Right ventricle myocardium inferior (tissue), 1 donor: ENCODE data around the gene SRPK3. TPM values are rescaled to one million over a fixed set of nuclear protein-coding genes. Genes with fewer than 3 reads are reported as not detected.

Experiments used
- ATAC-seq: fragments of 200-7000 bp; cut with Tn5 transposase; one replicate; pipeline ENCODE4 v1.9.1; 2020; ENCODE audit warnings: mild to moderate bottlenecking, moderate library complexity
- DNase-seq: peaks from one replicate; pipeline ENCODE4 v3.0.0; 2021; ENCODE audit errors: missing footprints
- intact Hi-C: fragments of 100-400 bp; cut with DNase I; formaldehyde crosslinking; loops from one replicate; pipeline ENCODE4 v1.11.0; 2022
- total RNA-seq: library from RNA; stranded (reverse); fragmentation: NEBNext Ultra II Directional; extraction: Animal tissue kit (Norgen Biotek cat#: 25700); gene quantifications from one replicate; pipeline ENCODE4 v1.2.1, GENCODE V29; 2021
- donor health status: DM: no; HTN: yes; CAD: no; lungs with severe emphysema.

The SRPK3 gene
- total RNA-seq, 1 donor from 2014 or later: 43.3 TPM

DNA sequence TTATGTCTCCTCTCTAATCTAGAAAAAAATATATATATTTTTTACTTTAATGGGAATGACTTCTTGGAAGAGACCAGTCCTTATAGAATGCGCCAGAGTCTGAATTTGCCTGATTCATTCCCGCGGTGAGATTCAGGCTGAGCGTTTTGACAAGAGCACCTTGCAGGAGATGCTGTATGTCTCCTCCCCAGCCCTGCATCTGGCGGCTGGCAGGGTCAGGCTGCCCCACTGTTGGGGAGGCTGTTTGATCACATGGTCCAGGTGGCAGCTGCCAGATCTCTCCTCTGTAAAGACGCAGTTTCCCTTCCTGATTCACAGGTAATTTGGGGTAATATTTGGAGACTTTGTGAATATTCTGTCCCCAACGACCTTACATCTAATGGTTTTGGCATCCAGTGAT lies 39.8 kb downstream of the SRPK3 start:
- no peak for ATAC-seq
- no peak for DNase-seq
- intact Hi-C loops: no loop called here

DNA sequence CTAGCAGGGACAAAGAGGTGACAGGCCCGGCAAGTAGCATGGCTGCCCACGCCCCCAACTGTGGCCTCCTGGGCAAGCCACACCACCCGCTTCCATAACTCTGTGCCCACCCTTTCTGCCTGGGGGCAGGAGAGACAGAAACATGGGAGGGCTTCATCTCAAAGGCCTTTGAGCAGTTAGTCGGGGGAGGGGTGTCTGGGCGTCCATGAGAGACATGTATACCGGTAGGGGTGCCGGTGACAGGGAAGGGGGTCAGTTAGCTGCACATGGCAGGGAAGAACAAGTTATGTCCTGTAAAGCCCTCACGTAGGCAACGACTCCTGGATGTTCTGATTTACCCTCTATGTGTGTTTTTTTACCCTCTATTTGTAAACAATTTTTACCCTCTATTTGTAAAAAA lies 40.2 kb downstream of the SRPK3 start:
- intact Hi-C loops: no loop called here
- no peak for ATAC-seq
- DNase-seq: no peak

DNA sequence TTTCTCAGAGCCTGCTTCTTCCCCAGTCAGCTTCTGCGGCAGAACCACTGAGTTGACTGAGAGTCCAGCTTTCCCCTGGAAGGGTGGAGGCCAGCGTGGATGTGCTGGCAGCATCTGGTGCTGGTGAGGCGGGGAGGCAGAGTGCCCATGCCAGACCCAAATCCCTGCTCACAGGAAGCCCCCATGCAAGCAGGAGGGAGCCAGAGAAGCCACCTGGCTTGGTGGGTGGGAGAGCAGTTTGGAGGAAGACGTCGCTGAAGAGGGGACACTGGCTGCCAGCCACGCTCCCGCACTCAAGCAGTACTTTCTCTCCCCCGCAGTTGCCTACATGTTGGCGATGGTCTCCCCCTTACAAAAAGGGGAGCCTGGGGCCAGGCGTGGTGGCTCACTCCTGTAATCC lies 43.5 kb downstream of the SRPK3 start:
- intact Hi-C loops: no loop called here
- DNase-seq (no peak), ATAC-seq (no peak)

DNA sequence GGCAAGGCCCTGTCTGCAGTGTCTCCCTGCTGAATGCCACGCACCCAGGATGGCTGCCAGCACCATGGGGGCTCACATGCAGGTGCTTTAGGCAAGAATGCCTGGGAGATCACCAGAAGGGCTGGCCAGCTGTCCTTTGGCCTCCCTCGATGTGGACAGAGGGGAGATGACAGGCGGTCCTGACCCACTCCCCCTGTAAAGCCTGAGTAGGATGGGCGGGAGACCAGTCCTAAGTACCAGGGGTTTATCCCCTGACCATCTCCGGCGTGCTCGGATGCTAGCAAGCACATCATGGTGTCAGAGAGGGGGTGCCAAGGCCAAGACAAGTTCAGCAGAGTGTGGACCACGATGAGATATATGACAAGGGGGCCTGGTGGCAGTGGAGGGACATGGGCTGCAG lies 44.2 kb downstream of the SRPK3 start:
- DNase-seq (no peak), ATAC-seq (no peak)
- intact Hi-C loops: no loop called here

DNA sequence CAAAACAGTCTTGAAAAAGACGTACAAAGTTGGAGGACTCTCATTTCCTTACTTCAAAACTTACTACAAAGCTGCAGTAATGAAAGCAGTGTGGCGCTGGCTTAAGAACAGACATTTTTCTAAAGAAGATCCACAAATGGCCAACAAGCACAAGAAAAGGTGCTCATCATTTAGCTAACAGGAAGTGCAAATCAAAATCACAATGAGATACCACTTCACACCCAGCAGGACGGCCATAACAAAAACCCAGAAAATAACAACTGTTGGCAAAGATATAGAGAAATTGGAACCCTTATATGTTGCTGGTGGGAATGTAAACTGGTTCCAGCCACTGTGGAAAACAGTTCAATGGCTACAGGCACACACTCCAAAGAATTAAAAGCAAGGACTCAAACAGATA lies 46.2 kb downstream of the SRPK3 start:
- DNase-seq (no peak), ATAC-seq (no peak)
- intact Hi-C loops: no loop called here

DNA sequence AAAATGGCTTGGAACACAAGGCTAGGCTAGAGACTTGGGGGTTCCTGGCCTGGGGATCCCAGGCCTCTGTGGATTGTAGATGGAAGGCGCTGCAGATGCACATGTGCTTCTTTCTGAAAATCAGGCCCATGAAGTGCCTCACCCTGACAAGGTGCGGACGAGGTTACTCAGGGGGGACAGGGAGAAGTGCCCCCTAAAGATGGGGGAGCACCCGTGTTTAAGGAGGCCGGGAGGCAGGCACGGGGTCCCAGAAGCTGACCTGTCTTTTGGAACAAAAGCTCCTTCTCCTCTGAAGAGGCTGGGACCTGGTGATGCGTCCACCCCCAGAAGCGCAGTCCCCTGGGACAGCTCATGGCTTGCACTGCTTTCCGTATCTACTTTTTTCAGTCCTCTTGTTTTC lies 47.1 kb downstream of the SRPK3 start:
- ATAC-seq: no peak

DNA sequence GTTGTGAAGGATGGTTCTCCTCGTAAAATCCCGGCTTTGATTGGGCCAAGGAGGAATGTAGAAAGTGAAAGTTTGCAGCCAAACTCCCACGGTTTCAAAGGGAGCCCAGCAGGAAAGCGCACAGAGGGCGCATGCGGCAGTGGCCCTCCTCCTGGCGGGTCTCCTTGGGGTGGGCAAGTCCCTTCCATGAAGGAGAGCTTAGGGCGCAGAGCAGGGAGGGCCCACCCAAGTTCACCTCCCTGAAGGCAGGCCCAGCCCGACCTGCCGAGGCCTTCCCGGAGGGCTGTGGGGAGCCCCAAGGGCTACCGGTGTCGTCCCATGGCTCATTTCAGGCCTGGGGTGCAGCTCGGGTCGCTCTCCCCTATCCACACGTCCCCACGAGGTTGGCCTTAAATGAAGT lies 47.5 kb downstream of the SRPK3 start:
- intact Hi-C loops: no loop called here
- ATAC-seq: no peak
- no peak for DNase-seq

More for the DNA sequence above, 47.1 kb downstream of the SRPK3 start:
- intact Hi-C loops: no loop called here
- DNase-seq: no peak

DNA sequence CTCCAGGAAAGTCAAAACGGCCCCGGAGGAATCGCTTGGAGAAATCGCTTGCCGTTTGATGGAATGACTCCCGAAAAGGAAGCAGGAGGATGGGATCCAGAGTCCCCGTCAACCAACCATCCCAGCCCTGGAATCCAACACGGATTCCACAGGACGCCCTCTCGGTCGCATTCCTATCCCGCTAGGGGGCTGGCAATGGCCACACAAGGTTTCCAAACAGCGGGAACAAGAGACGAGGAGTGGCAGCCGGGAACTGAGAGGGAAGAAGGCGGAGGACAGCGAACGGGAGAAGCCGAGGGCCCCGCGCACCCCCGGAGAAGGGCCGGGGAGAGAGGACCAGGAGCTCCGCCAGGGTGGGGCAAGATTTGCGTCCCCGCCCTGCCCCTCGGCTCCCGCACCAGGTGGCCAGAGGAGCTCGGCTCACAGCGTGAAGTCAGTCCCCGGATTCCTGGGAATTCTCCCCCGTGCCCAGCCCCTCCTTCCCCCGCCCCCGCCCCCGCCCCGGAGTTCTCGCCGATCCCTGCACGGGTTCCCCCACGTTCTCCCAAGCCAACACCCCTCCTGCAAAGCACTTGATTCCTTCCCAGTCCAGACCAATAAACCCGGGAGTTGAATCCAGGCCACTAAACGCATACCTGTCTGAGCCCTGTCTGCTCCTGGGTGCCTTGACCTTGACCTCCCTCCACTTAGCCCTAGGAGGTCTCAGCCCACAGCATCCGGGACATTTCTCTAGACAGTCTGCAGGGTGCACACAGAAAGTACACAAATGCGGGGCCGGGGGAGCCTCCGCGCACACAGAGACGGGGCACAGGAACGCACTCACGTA lies 48.1 kb downstream of the SRPK3 start:
- intact Hi-C loops: no loop called here
- ATAC-seq (no peak), DNase-seq (no peak)

DNA sequence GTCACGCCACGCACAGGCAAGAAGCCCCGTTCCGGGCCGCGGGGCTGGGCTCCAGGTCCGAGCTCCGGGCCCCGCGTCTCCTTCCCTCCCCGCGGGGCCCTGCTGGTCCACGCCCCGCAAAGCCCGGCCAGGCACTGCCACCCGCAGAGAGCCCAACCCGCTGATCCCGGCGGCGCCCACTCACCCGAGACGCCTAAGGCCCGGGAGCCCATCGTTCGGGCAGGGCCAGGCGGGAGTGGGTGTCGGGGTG lies 48.6 kb downstream of the SRPK3 start:
- ATAC-seq (no peak), DNase-seq (no peak)
- intact Hi-C loops: no loop called here

DNA sequence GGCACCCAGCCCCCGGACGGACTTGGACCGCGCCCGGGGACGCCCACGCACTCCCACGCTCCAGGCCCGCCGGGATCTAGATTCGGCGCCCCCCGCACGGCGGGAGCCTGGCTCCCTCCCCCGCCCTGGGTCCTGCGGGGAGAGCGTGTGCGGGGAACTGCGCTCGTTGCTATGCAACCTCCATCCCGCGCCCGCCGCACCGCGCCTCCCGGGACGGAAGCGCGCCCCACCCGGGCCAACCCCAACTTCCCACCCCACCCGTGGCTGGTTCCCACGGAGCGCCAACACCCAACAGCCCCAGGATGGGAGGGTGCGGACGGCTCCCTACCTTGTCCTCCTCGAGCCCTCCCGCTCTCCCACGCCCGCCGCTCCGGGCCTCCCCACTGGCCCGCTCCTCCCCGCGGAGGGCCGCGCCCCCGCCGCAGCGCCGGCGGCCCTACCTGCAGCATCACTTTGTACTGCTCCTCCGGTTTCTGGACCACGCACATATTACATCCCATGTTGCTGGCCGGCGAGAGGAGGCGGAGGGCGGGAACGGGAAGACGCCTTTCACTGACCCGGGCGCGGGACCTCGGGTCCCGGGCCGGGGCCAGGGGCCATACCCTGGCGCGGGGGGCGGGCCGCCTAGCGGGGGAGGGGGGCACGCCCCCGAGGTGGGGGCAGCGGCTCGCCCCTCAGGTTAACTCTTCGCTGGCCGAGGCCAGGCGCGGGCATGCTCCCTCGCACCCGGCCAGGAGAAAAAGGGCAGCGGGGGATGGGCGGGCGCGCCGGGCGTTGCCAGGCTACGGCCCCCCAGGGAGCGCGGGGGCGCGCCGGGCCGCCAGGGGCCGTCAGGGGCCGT lies 49.2 kb downstream of the SRPK3 start, which contains the start of gene PDZD4:
TSS of gene PDZD4 (minus strand) at position 746 of the 841 bp plus-strand sequence. CDS start at position 500, 246 bp downstream.
- intact Hi-C loops: no loop called here
- no peak for DNase-seq
- ATAC-seq: peak; percentile 28

DNA sequence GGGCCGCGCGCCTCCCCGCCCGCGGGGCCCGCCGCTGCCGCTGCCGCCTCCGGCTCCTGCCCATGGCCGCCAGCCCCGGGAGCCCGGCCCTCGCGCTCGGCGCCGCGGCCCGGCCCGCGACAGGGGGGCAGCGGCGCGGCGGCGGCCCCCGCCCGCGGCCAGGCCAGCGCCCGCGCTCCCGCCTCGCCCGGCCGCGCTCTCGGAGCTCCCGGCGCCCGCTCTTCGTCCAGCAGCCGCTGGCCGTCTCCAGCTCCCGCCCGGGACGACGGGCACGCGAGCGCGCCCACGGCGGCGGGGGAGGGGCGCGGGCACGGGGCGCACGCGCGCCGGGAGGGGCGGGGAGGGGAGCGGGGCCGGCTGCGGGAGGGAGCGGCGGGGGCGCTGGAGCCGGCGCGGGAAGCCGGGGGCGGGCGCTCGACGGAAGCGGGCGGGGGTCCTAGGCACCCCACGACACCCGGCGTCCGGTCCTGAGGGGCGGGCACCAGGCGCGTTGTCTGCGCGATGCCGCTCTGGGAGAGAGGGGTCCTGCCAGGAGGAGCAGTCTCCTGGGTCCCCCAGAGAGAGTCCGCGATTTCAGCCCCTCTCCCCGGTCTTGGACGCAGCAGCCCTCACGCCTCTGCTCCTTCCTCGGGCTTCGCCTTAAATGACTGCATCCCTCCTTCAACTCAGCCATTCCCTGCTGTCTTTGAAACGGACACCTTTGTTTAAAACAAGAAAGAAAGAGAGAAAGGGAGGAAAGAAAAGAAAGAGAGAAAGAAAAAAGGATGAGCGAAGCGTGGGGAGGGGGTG lies 50.0 kb downstream of the SRPK3 start:
- ATAC-seq (no peak), DNase-seq (no peak)
- intact Hi-C loops: no loop called here

DNA sequence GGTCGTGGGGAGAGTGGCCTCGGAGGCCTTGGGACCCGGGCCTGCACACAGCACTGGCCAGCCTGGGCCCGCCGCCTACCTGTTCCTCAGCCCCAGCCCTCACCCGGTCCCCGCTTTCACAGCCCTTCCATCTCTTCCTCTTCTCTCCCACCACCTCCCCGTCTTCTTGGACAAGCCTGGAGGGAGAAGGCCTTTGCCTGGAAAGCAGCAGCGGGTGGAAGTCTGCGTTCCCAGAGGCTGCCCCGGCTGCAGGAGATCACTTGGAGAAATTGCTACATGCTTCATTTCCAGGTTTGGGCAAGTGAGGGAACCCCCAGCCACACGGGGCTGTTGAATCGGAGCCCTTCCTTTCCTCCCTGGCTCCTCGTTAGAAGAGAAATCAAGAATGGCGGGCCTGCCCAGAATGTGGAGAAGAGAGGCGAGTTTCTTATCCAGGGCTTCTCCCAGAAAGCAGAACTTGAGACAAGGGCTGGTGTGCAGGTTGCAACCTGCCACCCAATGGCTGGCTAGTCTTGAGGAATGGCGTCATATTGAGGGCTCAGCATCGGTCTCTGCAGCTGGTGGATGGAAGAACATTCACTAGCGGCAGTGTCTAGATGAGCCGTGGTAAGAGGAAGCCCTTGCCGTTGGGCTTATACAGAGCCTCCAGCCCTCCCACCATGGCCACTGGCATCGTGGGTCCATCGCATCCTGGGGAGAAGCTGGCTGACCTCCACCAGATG lies 50.7 kb downstream of the SRPK3 start:
- ATAC-seq (no peak), DNase-seq (no peak)
- intact Hi-C loops: no loop called here

DNA sequence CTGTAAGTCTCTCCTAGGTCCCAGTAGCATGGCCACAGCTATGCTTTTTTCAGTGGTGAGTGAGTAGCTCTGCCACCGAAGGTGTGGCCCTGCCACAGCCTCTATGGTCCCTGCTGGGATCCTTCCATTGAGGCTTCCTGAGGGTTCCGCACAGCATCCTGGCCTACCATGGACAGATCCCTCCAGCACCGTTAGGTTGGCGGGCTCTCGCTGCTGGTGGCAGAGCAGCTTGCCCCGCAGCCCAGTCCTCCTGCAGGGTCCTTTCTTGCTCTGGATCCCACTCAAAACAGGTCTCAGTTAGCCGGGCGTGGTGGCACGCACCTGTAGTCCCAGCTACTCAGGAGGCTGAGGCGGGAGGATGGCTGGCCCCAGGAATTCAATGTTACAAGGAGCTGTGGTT lies 51.9 kb downstream of the SRPK3 start:
- DNase-seq (no peak), ATAC-seq (no peak)
- intact Hi-C loops: no loop called here

Other genes starting within 250 kb of the SRPK3 start
- gene CCNQ, start 181.9 kb upstream of the SRPK3 start, total RNA-seq: 42.6 TPM
- 0.19 TPM for gene DUSP9, start 133.8 kb upstream of the SRPK3 start, total RNA-seq
- 11.3 TPM for gene PNCK, start 107.2 kb upstream of the SRPK3 start, total RNA-seq
- 178 TPM for gene SLC6A8, start 93.1 kb upstream of the SRPK3 start, total RNA-seq
- gene BCAP31, start 56.7 kb upstream of the SRPK3 start, total RNA-seq: 98.5 TPM
- 16.4 TPM for gene ABCD1, start 56.2 kb upstream of the SRPK3 start, total RNA-seq
- 2.3 TPM for gene PLXNB3, start 16.8 kb upstream of the SRPK3 start, total RNA-seq
- 78.7 TPM for gene IDH3G, start 13.3 kb downstream of the SRPK3 start, total RNA-seq
- 150 TPM for gene SSR4, start 13.6 kb downstream of the SRPK3 start, total RNA-seq
- 2.8 TPM for gene PDZD4, start 49.5 kb downstream of the SRPK3 start, total RNA-seq
- gene L1CAM, start 105.1 kb downstream of the SRPK3 start, total RNA-seq: 6.1 TPM
- 3.2 TPM for gene AVPR2, start 123.6 kb downstream of the SRPK3 start, total RNA-seq
- 9.7 TPM for gene ARHGAP4, start 145.2 kb downstream of the SRPK3 start, total RNA-seq
- gene NAA10, start 154.0 kb downstream of the SRPK3 start, total RNA-seq: 80.6 TPM
- gene RENBP, start 163.6 kb downstream of the SRPK3 start, total RNA-seq: 8.8 TPM
- 25.4 TPM for gene HCFC1, start 190.8 kb downstream of the SRPK3 start, total RNA-seq
- 6.9 TPM for gene TMEM187, start 191.7 kb downstream of the SRPK3 start, total RNA-seq
- gene IRAK1, start 238.9 kb downstream of the SRPK3 start, total RNA-seq: 38.6 TPM